Activated CD8-positive, alpha-beta memory T cell treated with anti-CD3 and anti-CD28 coated beads for 48 hours (primary cell): ENCODE data around the gene FLOT1.

Experiments used
- DNase-seq, 3 experiments: peaks; one replicate each; pipeline ENCODE4 v3.0.0-alpha.2; 2020; ENCODE audit warnings: low read depth in 2 of 3, low spot score in 2 of 3

FLOT1 gene

GRCh38 chr6:30705620-30706019, 36.9 kb downstream of the FLOT1 start:
- no peak for DNase-seq

DNA sequence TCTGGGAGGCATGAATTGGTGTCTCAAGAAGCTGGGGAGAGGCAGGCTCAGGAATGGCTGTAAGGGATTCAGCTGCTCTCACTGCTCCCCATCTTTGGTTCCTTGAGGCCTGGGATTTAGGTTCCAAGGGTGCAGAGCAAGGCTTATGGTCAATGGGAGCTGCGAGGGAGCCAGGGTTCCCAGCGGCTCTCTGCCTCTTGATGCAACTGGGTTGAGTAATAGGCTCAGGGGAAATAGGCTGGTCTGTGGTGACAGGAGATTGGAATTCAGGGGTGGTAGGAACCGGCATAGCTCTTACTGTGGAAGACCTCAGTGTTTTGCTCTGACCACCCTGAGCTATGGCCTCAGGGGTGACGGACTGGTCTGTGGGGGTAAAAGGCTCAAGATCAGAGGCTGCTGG, 38.7 kb downstream of the FLOT1 start:
- no peak for DNase-seq

GRCh38 chr6:30703011-30703410, 39.5 kb downstream of the FLOT1 start:
- DNase-seq = no peak

DNA sequence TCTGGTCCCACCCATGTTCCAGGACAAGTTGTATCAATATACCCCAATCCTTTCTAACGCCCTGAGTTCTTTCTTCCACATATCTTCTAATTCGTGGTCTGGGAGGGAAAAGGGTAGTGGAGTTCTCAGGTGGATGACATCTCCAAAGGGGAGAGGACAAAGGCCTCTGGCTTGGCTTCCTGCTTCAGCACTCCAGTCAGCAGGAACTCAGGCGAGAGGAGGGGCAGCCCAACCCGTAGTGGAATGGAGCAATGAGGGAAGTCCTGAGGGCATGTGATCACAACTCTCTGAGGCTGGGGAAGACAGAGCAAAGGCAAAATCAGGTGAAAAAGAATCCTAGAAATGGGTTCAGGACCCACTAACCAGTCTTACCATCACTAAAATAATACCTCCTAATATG, 42.1 kb downstream of the FLOT1 start:
- no peak for DNase-seq

DNA sequence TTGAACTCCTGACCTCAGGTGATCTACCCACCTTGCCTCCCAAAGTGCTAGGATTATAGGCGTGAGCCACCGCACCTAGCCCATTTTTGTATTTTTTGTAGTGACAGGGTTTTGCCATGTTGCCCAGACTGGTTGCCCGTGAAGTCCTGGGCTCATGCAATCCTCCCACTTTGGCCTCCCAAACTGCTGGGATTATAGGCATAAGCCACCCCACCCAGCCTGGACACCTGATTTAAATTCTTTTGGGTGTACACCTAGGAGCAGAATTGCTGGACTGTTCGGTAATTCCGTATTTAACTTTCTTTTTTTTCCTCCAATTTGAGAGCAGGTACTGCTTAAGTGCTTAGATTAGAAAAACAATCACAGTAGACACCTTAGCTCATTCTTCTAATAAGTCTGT, 46.1 kb downstream of the FLOT1 start:
- no peak for DNase-seq

DNA sequence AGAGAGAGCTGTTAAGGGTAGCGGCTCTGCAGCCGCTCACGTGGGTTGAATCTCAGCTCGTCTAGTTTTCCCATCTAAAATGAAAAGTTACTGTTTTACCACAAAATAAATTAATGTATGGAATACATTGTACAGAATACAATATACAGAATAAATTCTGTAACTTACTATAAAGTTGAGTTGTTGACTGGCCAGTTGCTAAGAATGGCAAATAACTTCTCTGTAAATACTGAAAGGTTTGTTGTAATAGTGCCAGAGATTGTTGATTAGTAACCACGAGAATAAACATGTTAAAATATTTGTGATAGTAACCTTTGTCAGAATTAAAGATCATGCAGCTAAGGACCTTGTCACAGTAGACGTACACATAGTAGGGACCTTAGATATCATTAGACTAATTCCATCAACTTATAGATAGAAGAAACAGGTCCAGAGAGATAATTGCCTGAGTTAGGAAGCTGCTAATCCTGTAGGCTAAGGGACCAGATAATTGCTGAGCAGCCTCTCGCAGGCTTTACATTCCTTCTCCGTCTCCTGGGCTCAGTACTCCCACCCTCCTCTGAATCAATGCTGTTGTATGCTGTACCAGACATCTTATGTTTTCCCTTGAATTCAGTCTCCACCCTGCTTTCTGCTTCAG, 51.2 kb downstream of the FLOT1 start:
- DNase-seq = no peak

DNA sequence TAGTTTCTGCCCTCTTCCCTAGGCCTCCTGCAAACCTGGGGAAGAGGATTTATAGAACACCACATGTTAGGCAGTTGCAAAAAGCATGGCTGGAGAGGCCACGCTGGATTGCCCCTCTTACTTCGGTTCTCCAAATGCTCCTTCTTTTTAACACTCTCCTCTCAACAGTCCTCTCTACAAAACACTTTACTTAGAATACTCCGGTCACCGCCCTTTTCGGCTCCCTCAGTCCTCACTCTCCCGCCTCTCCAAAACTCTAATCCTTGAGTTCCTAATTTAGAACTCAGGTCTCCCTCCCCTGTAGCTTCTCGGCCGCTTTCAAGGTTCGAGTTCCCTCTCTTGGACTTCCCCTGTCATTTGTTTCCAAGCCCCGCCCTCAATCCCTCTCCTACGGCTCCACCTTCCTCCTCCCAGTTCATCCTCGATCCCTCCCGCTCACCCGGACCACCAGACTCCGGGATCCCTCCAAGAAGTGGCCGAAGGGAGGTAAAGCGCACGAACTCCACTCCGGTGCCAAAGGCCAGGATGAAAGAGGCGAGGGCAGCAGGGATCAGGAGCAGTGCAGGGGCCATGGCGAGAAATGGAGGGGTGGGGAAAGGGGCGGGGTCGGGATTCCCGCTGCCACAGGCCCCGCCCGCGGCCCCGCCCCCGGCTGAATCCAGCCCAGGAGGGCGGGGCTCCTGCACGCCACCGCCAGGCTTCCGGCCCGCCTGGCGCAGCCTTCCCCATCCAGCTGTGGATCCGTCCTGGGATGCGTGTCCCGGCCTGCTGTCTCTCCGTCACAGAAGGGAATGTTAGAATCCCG, 51.9 kb downstream of the FLOT1 start, which contains the start of gene NRM:
Gene NRM (minus strand): TSS at position 582 of the 805 bp plus-strand sequence. CDS start 10 bp downstream, at position 572.
- DNase-seq = peak in 2 of 3 experiments; percentile 62 to 72

GRCh38 chr6:30689985-30690384, 52.5 kb downstream of the FLOT1 start:
- no peak for DNase-seq

DNA sequence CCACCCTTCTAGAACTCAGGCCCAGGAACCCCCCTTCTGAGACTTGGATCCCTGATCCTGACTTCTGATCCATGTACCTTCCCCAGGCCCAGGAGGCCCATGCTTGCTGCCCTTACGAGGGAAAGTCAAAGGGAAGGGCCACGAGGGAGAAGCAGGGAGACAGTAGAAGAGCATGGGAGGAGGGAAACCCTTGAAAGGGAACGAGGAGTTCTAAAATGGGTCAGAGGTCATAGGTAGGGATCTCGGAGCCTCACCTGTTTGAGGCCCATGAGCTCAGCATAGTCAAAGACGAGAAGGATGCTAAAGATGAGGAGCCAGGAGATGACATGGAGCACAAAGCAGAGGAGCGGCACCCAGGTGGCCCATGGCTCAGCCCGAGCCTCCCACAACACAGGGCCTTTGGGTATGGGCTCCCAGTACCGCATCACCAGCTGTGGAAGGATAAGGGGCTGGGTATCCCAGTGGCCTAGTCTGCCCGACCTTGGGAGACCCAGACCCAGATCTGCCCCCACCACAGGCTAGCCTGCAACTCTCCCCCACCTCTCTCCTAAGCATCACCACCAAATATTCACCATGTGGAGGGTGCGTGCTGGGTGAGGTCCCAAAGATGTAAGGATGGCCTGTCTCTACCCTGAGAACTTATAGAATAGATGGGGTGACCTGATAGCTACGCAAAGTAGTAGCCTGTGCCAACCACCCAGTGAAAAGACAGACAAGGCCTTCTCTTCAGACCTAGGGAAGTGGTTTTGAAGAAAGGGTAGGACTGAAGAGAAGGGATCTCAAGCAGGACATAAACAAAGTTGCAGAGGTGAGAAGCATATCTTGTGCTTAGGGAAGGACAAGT, 53.2 kb downstream of the FLOT1 start:
- DNase-seq = no peak

GRCh38 chr6:30688569-30688968, 53.9 kb downstream of the FLOT1 start:
- no peak for DNase-seq

- DNase-seq = no peak
Measured at GRCh38 chr6:30687659-30688431, 54.6 kb downstream of the FLOT1 start.

DNA sequence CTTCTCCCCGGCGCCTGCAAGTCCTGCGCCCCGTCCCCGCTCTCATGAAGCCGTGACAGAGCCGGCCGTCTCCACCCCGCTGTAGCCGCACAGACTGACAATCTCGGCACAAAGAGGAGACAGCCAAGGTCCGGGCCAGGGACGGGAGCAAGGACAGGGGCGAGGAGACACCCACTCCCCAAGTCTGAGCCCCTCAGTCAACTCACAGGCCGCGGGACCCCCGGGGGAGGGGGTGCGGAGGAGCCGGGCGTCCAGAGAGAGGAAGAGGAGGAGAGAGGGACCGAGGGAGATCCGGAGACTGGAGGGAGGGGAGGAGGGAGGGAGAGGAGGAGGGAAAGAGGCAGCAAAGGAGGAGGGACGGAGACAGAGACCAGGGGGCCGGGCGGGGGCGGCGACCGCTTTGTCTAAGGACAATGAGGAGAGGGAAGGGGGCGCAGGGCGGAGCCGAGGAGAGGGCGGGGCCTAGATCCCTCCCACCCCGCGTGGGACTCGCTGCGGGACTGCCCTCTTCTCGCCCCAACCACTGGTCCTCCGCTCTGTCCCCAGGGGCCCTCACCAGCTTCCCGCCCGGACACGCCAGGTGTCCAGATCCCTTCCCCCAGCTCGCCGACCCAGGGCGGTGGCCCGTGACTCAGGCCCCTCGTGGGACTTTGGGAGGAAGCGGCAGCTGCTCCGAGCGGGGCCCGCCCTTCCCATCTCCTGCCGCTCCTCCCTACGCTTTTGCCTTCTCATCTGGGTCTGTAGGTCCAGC, 55.4 kb downstream of the FLOT1 start:
- peak; percentile 65 to 73 (median 70) for DNase-seq

DNA sequence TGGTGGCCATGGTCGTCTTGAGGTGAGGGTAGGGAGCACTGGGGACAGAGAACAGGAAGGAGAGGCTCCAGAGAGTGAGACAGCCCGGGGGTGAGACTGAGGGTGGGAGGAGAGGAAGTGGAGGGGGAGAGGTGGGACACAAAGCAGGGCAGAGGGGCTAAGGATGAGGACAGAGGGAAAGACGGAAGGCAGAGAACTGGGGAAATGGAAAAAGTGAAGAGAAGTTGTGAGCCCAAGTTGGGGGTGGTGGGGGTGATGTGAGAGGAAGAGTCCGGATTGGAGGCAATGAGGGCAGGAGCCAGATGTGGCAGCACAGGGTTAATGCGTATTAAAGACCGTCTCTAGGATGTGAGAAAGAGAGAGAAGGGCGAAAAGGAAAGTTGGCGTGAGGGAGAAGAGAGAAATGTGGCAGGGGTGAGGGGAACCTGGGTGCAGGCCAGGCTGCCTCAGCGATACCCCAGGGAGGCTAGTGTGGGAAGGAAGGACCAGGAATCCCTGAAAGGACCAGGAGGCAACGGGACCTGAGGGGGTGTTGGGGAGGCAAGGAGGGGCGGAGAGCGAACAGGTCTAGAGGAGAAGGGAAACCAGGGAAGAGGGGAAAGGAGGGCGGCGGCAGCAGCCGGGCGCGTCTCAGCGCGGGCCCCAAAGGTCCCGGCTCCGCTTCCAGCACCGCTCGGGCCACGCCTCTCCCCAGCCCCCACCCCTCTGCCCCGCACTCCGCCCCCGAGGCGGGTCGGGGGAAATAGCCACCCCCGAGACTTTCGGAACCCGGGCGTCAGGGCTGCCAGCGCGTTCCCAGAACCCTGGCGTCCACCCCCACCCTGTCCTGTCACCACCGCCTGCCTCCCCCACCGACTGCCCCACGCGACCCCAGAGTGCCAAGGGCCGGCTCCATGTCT, 56.2 kb downstream of the FLOT1 start, which contains the start of gene PPP1R18:
Gene PPP1R18 (minus strand): TSS at position 637 of the 899 bp plus-strand sequence. CDS start 627 bp downstream, at position 10.
- DNase-seq = peak; percentile 65 to 76 (median 75)

GRCh38 chr6:30685157-30686008, 57.1 kb downstream of the FLOT1 start:
- DNase-seq = no peak

GRCh38 chr6:30684386-30685156, 57.9 kb downstream of the FLOT1 start:
- DNase-seq = no peak

DNA sequence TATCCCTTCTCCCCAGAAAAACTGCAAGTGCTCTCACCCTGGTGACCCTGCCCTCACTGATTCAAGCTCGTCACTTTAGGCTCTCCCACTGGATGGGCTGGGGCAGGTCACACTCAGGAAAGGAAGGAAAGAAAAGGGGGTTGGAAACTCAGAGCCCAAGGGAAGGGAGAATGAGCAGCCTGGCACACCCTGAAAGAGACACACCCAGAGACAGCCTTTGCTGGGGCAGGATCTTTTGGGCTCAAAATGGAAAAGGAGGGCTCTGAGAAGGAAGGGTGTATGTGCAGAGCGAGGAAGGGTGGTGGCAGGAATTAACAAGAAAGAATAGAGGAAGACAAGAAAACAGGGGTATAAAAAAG, 58.5 kb downstream of the FLOT1 start:
- no peak for DNase-seq

GRCh38 chr6:30683183-30683979, 59.1 kb downstream of the FLOT1 start:
- DNase-seq = no peak
